ENCODE measurements around the gene VPS39.

The VPS39 gene

GRCh38 chr15:42130246-42130986 lies 77.7 kb downstream of the VPS39 start:
- no peak for DNase-seq (ENCODE audit: low spot score)

- DNase-seq (ENCODE audit: low spot score) = no peak
Observed at GRCh38 chr15:42129364-42129763, 78.7 kb downstream of the VPS39 start.

GRCh38 chr15:42128476-42128875 lies 79.6 kb downstream of the VPS39 start:
- no peak for DNase-seq (ENCODE audit: low spot score)

GRCh38 chr15:42123546-42123945 lies 84.6 kb downstream of the VPS39 start:
- DNase-seq (ENCODE audit: low spot score) = no peak

GRCh38 chr15:42121682-42122081 lies 86.4 kb downstream of the VPS39 start:
- DNase-seq (ENCODE audit: low spot score) = no peak

- no peak for DNase-seq (ENCODE audit: low spot score)
Observed at GRCh38 chr15:42121021-42121420, 87.1 kb downstream of the VPS39 start.

DNA sequence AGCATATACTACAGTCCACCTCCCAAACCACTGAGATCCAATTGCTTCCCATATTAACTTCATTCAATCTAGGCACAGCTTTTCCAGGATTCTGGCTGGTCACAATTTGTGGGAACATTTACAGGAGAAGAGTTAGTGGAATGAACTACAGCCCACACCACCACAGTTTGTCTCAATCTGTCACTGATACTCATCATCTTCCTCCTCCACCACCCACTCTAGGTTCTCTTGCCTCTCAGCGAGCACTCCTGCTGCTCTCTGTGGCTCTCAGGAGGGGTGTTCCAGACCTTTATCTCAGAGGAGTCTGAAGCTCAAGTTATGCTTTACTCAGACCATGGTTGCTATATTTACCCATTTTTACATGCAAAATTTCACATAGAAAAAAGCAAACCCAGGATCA lies 87.8 kb downstream of the VPS39 start:
- DNase-seq (ENCODE audit: low spot score) = no peak

GRCh38 chr15:42119446-42119760 lies 88.7 kb downstream of the VPS39 start:
- DNase-seq (ENCODE audit: low spot score) = no peak

DNA sequence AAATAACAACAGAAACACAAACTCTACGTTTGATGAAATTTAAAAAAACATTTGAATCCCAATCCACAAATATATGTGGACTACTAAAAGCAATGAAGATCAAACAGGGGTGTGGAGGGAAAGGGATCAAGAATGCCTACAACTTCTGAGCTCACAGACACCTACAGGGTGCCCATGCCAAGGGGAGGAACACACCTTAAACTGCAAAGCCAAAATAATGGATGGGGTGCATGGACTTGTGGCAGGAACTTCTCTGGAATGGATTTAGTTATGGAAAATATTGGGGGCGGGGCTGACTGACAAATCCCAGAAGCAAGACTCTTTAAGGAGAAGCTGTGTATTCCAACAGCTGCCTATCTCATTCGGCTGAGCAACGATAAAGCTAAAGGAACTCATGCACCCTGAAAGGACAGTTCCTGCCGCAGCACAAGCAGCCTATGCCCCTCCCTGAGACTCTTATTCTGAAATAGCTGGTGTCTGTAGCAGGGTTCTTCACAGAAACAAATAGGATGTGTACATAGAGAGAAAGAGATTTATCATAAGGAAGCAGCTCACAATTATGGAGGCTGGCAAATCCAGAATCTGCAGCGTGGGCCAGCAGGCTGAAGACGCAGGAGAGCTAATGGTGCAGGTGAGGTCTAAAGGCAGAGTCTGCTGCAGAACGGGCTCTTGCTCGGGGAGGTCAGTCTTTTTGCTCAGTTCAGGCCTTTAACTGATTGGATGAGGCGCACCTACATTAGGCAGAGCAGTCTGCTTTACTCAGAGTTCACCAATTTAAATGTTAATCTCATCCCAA lies 89.3 kb downstream of the VPS39 start:
- DNase-seq (ENCODE audit: low spot score) = no peak

DNA sequence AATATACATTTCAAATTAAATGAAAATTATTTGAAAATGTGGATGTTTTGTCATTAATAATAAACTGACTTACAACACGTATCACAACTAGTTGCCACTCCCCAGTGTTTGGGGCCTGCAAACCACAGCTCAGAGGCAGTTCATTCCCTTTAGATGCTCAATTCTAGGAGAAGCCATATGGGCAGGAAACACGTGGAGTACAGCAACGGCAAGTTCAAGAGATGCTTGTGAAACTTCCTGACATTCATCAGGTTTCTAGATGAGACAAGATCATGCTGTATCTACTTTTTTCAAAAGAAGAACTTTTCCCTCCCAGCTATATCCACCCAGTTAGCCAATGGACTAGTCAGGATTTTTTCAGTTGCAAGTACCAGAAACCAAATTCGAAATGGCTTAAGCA lies 96.2 kb downstream of the VPS39 start:
- DNase-seq (ENCODE audit: low spot score) = no peak

DNA sequence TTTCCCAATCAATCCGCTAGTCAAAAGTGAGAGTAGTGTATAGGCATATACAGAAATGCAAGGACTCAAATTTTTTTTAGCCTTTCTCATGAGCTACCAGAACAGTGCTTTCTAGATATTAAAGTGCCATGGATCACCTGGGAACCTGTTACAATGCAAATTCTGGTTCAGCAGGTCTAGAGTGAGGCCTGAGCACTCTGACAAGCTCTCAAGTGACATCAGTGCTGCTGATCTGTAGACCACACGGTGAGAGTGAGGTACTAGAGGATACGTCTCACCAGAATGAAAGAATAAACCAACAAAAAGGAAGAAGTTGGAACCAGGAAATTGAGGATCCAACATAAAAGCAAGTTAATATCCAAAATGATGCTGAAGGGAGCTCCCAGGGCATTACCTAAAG lies 97.7 kb downstream of the VPS39 start:
- no peak for DNase-seq (ENCODE audit: low spot score)

DNA sequence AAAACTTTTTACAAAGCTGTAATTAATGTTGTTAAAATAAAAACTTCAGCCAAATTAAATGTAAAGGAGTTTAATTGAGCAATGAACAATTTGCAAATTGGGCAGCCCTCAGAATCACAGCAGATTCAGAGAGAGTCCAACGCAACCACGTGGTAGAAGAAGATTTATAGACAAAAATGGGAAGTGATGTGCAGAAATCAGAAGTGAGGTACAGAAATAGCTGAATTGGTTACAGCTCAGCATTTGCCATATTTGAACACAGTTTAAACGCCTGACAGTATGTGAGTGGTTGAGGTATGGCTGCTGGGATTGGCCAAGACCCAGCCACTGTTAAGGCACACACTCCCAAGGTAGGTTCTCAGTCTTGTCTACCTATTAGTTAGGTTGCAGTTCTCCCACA lies 99.3 kb downstream of the VPS39 start:
- no peak for DNase-seq (ENCODE audit: low spot score)
